Right lobe of liver (tissue), 6 donors: ENCODE results near the gene TBCD. TPM values are rescaled to one million over a fixed set of nuclear protein-coding genes. Genes with fewer than 3 reads are reported as not detected.

ENCODE experiments used
- ATAC-seq, 4 donors: fragments of 200-7000 bp; cut with Tn5 transposase; one replicate each; pipeline ENCODE4 v1.9.1; 2020; ENCODE audit warnings: mild to moderate bottlenecking in 4 of 4, moderate library complexity in 4 of 4
- DNase-seq, 3 donors: peaks; one replicate each; pipeline ENCODE4 v3.0.0-alpha.2; 2020
- H3K27ac ChIP-seq, 3 donors: fragments of 200-600 bp; one replicate each; pipeline ENCODE4 v1.8.0; 2022
- H3K27me3 ChIP-seq, 2 donors: fragments of 200-600 bp; one replicate each; pipeline ENCODE4 v1.8.0; 2022
- H3K36me3 ChIP-seq, 4 donors: fragments of 200-600 bp; sonication (generic) in 1 of 4; one replicate each; pipeline versions ENCODE4 v1.5.1 to v1.8.0; 2017 to 2022; ENCODE audit warnings: control low read depth in 1 of 4
- H3K4me1 ChIP-seq, 4 donors: fragments of 200-600 bp; sonication (generic) in 1 of 4; one replicate each; pipeline versions ENCODE4 v1.5.1 to v1.8.0; 2017 to 2022; ENCODE audit warnings: control low read depth in 1 of 4
- H3K4me3 ChIP-seq, 3 donors: fragments of 200-600 bp; one replicate each; pipeline ENCODE4 v1.8.0; 2022
- H3K9me3 ChIP-seq, 4 donors: fragments of 200-600 bp; sonication (generic) in 1 of 4; one replicate each; pipeline versions ENCODE4 v1.5.1 to v1.8.0; 2017 to 2022; ENCODE audit warnings: control low read depth in 1 of 4
- POLR2A ChIP-seq: fragments of 450-650 bp; IDR thresholded peaks from one replicate; pipeline ENCODE4 v1.6.1; 2017; ENCODE audit warnings: antibody characterized with exemption, mild to moderate bottlenecking
- WGBS: methylation state at CpG from one replicate; pipeline ENCODE4 v1.1.6; 2018; ENCODE audit warnings: low coverage, low lambda C conversion rate; ENCODE audit not compliant: insufficient coverage; ENCODE audit errors: missing lambda C conversion rate; 5-methylcytosine and 5-hydroxymethylcytosine counted together
- intact Hi-C, 2 donors: fragments of 100-400 bp; cut with DNase I; formaldehyde crosslinking; loops; one replicate each; pipeline versions ENCODE4 v1.11.2 to v1.14.1; 2022
- total RNA-seq, 6 experiments: library from RNA; depleted of rRNA in 2 of 6; stranded (reverse); fragments of >200 nt in 2 of 6; fragmentation: NEBNext Ultra II Directional in 3 of 6; extraction: Animal tissue kit (Norgen Biotek cat#: 25700) in 3 of 6; gene quantifications; one replicate each; pipeline versions ENCODE4 v1.1.0 to v1.2.4, GENCODE V29; 2016 to 2023
- TF ChIP-seq, protein P1 (sequence below), 4 donors: fragments of 200-600 bp in 3 of 4; fragments of 450-650 bp in 1 of 4; IDR thresholded peaks; one replicate each; pipeline versions ENCODE4 v1.5.1 to v1.8.0; 2016 to 2022; ENCODE audit warnings: antibody characterized with exemption in 4 of 4, mild to moderate bottlenecking in 2 of 4
- donor health status: DM: no; HTN: yes; CAD: no.
- donor health status: DM: no; HTN: no; CAD: no.
- donor health status: DM: no; HTN: no; CAD: no.
- donor health status: DM: no; HTN: yes; CAD: no.
- donor health status: DM: no; HTN: yes; CAD: no.

Gene TBCD
- total RNA-seq, 6 experiments from 2014 or later = 28.0 to 55.7 (median 41.3) TPM

- DNase-seq = no peak
- Histone ChIP-seq H3K27me3 (no peaks in the 10 kb centered on the region), H3K4me1 (peaks cover 0 to 19% (median 6%) of the 10 kb centered on the region in 4 donors), H3K27ac (no peak overlapping the region), H3K36me3 (no peaks in the 10 kb centered on the region), H3K9me3 (no peaks in the 10 kb centered on the region), H3K4me3 (no peak overlapping the region)
- intact Hi-C loops = no loop called here
- ATAC-seq = no peak
- TF ChIP-seq, protein P1, sequence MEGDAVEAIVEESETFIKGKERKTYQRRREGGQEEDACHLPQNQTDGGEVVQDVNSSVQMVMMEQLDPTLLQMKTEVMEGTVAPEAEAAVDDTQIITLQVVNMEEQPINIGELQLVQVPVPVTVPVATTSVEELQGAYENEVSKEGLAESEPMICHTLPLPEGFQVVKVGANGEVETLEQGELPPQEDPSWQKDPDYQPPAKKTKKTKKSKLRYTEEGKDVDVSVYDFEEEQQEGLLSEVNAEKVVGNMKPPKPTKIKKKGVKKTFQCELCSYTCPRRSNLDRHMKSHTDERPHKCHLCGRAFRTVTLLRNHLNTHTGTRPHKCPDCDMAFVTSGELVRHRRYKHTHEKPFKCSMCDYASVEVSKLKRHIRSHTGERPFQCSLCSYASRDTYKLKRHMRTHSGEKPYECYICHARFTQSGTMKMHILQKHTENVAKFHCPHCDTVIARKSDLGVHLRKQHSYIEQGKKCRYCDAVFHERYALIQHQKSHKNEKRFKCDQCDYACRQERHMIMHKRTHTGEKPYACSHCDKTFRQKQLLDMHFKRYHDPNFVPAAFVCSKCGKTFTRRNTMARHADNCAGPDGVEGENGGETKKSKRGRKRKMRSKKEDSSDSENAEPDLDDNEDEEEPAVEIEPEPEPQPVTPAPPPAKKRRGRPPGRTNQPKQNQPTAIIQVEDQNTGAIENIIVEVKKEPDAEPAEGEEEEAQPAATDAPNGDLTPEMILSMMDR (IDR thresholded peaks at IDR 0.05) = no peak
- TF ChIP-seq POLR2A = no peak
- no CpG with 5 or more reads among the region's 18 CpGs for WGBS
Observed at GRCh38 chr17:82890339-82890730, 138.5 kb downstream of the TBCD start.

- H3K36me3 ChIP-seq = no peaks in the 10 kb centered on the region
- no peak for DNase-seq
- WGBS = 96% methylated on average over 18 of the region's 29 CpGs
Observed at GRCh38 chr17:82890926-82891678, 139.2 kb downstream of the TBCD start.

GRCh38 chr17:82891911-82892310 lies 140.0 kb downstream of the TBCD start:
- intact Hi-C loops = no loop called here
- no peak for ATAC-seq

More at GRCh38 chr17:82890926-82891678, 139.2 kb downstream of the TBCD start:
- Histone ChIP-seq H3K9me3 (no peaks in the 10 kb centered on the region), H3K27me3 (no peaks in the 10 kb centered on the region), H3K4me1 (peaks cover 0 to 19% (median 6%) of the 10 kb centered on the region in 4 donors), H3K4me3 (no peak overlapping the region), H3K27ac (no peak overlapping the region)
- no peak for ATAC-seq
- intact Hi-C loops = no loop called here
- TF ChIP-seq, protein P1 (IDR thresholded peaks at IDR 0.05) = no peak
- no peak for TF ChIP-seq POLR2A

GRCh38 chr17:82892899-82893565 lies 141.2 kb downstream of the TBCD start:
- H3K36me3 ChIP-seq = no peaks in the 10 kb centered on the region
- H3K9me3 ChIP-seq = no peaks in the 10 kb centered on the region
- no peak overlapping the region for H3K27ac ChIP-seq
- TF ChIP-seq, protein P1 (IDR thresholded peaks at IDR 0.05) = no peak
- TF ChIP-seq POLR2A = no peak
- DNase-seq = peak in 1 of 3 donors; percentile 25
- no peak overlapping the region for H3K4me3 ChIP-seq
- WGBS = 54% methylated on average over 18 of the region's 26 CpGs
- intact Hi-C loops = no loop called here
- H3K27me3 ChIP-seq = no peaks in the 10 kb centered on the region
- ATAC-seq = no peak
- peaks cover 0 to 19% (median 6%) of the 10 kb centered on the region in 4 donors for H3K4me1 ChIP-seq

More at GRCh38 chr17:82891911-82892310, 140.0 kb downstream of the TBCD start:
- no peaks in the 10 kb centered on the region for H3K36me3 ChIP-seq
- peak in 1 of 3 donors; percentile 11 for DNase-seq
- peaks cover 0 to 19% (median 6%) of the 10 kb centered on the region in 4 donors for H3K4me1 ChIP-seq
- WGBS = no CpG with 5 or more reads among the region's 10 CpGs
- H3K27ac ChIP-seq = no peak overlapping the region
- no peaks in the 10 kb centered on the region for H3K27me3 ChIP-seq
- no peak overlapping the region for H3K4me3 ChIP-seq
- no peaks in the 10 kb centered on the region for H3K9me3 ChIP-seq
- TF ChIP-seq, protein P1 (IDR thresholded peaks at IDR 0.05) = no peak
- no peak for TF ChIP-seq POLR2A
